GM12891 (cell line): ENCODE data around the gene TEKT3.

Experiments
- DNase-seq: peaks from one replicate; pipeline ENCODE4 v3.0.0; 2011; ENCODE audit warnings: low spot score; ENCODE audit not compliant: insufficient read length
- FAIRE-seq: peaks from 2 replicates; lab custom pipeline; 2011; peaks lifted over from hg19 to GRCh38; lab: Jason Lieb, UNC
- PAX5 ChIP-seq: IDR thresholded peaks from 2 replicates; pipeline ENCODE4 v1.6.1; 2011; ENCODE audit warnings: low read length, moderate library complexity, mild to moderate bottlenecking; ENCODE audit not compliant: insufficient read depth, severe bottlenecking
- POLR2A ChIP-seq: IDR thresholded peaks from 2 replicates; pipeline ENCODE4 v1.6.1; 2011; ENCODE audit warnings: low read depth, low read length, control low read depth
- POLR2AphosphoS5 ChIP-seq: IDR thresholded peaks from 2 replicates; pipeline ENCODE4 v1.6.1; 2011; ENCODE audit warnings: low read depth, low read length, control low read depth
- POU2F2 ChIP-seq: IDR thresholded peaks from 2 replicates; pipeline ENCODE4 v1.6.1; 2011; ENCODE audit warnings: low read depth, mild to moderate bottlenecking, control low read depth, low read length, moderate library complexity
- SPI1 ChIP-seq: IDR thresholded peaks from 2 replicates; pipeline ENCODE4 v1.6.1; 2011; ENCODE audit warnings: low read depth, low read length, control low read depth
- TAF1 ChIP-seq: IDR thresholded peaks from 2 replicates; pipeline ENCODE4 v1.6.1; 2011; ENCODE audit warnings: low read depth, low read length, control low read depth

TEKT3 gene

GRCh38 chr17:15351925-15352324, 10.5 kb upstream of the TEKT3 start:
- DNase-seq = no peak
- TF ChIP-seq POLR2A (no peak), POLR2AphosphoS5 (no peak), PAX5 (no peak), SPI1 (no peak), TAF1 (no peak), POU2F2 (no peak)
- no peak for FAIRE-seq

GRCh38 chr17:15351478-15351840, 10.1 kb upstream of the TEKT3 start:
- FAIRE-seq = no peak
- DNase-seq = no peak

GRCh38 chr17:15350777-15351477, 9.5 kb upstream of the TEKT3 start:
- no peak for TF ChIP-seq POLR2AphosphoS5
- no peak for TF ChIP-seq TAF1
- TF ChIP-seq POLR2A = no peak
- no peak for TF ChIP-seq SPI1
- TF ChIP-seq PAX5 = no peak
- no peak for TF ChIP-seq POU2F2
- no peak for FAIRE-seq
- DNase-seq = no peak

More at GRCh38 chr17:15351478-15351840, 10.1 kb upstream of the TEKT3 start:
- TF ChIP-seq PAX5 (no peak), POLR2AphosphoS5 (no peak), SPI1 (no peak), POU2F2 (no peak), POLR2A (no peak), TAF1 (no peak)

- TF ChIP-seq POU2F2 = no peak
- no peak for TF ChIP-seq POLR2A
- TF ChIP-seq SPI1 = no peak
- no peak for TF ChIP-seq POLR2AphosphoS5
- no peak for TF ChIP-seq TAF1
- TF ChIP-seq PAX5 = no peak
- no peak for DNase-seq
- FAIRE-seq = no peak
These were observed 7.7 kb upstream of the TEKT3 start for GRCh38 chr17:15349119-15349518.

GRCh38 chr17:15348021-15348420, 6.6 kb upstream of the TEKT3 start:
- no peak for TF ChIP-seq TAF1
- no peak for TF ChIP-seq PAX5
- TF ChIP-seq POLR2A = no peak
- no peak for TF ChIP-seq POLR2AphosphoS5
- TF ChIP-seq POU2F2 = no peak
- DNase-seq = no peak
- no peak for FAIRE-seq

GRCh38 chr17:15346066-15346595, 4.7 kb upstream of the TEKT3 start:
- FAIRE-seq = no peak
- no peak for DNase-seq
- TF ChIP-seq POU2F2 = no peak
- TF ChIP-seq POLR2AphosphoS5 = no peak
- no peak for TF ChIP-seq TAF1
- TF ChIP-seq SPI1 = no peak
- TF ChIP-seq PAX5 = no peak
- no peak for TF ChIP-seq POLR2A

GRCh38 chr17:15343749-15344148, 2.4 kb upstream of the TEKT3 start:
- no peak for FAIRE-seq
- DNase-seq = no peak
- TF ChIP-seq TAF1 (no peak), POLR2A (no peak), SPI1 (no peak), POU2F2 (no peak), POLR2AphosphoS5 (no peak), PAX5 (no peak)

GRCh38 chr17:15342460-15342859, 1.1 kb upstream of the TEKT3 start:
- TF ChIP-seq PAX5 (no peak), POU2F2 (no peak), TAF1 (no peak), SPI1 (no peak), POLR2A (no peak), POLR2AphosphoS5 (no peak)
- DNase-seq (no peak), FAIRE-seq (no peak)

GRCh38 chr17:15341966-15342365, 569 bp upstream of the TEKT3 start:
- TF ChIP-seq POU2F2 = no peak
- no peak for TF ChIP-seq TAF1
- TF ChIP-seq POLR2AphosphoS5 = no peak
- DNase-seq (no peak), FAIRE-seq (no peak)

- no peak for FAIRE-seq
These were observed 431 bp downstream of the TEKT3 start for GRCh38 chr17:15340966-15341365.

GRCh38 chr17:15335446-15335845, 6.0 kb downstream of the TEKT3 start:
- TF ChIP-seq POLR2AphosphoS5 (no peak), POLR2A (no peak), POU2F2 (no peak), TAF1 (no peak)
- no peak for DNase-seq
- FAIRE-seq = no peak

More at GRCh38 chr17:15340966-15341365, 431 bp downstream of the TEKT3 start:
- TF ChIP-seq POLR2AphosphoS5 (no peak), POU2F2 (no peak), POLR2A (no peak), SPI1 (no peak), PAX5 (no peak), TAF1 (no peak)
- no peak for DNase-seq
